Spinal cord (tissue), 10 donors: ENCODE measurements around the gene BOK. TPM values are rescaled to one million over a fixed set of nuclear protein-coding genes. Genes with fewer than 3 reads are reported as not detected.

Source experiments
- DNase-seq, 6 donors: peaks; one replicate each; pipeline versions ENCODE4 v3.0.0 to v3.0.0-alpha.2; 2013 to 2015; ENCODE audit warnings: low spot score in 6 of 6, low read depth in 4 of 6
- H3K27ac ChIP-seq: one replicate; pipeline ENCODE4 v1.5.1; 2013; ENCODE audit warnings: low read depth, low read length, control low read depth
- H3K27me3 ChIP-seq: one replicate; pipeline ENCODE4 v1.6.1; 2013; ENCODE audit warnings: low read length; ENCODE audit not compliant: control insufficient read depth, insufficient read depth
- H3K36me3 ChIP-seq: one replicate; pipeline ENCODE4 v1.6.1; 2013; ENCODE audit warnings: low read length; ENCODE audit not compliant: control insufficient read depth, insufficient read depth
- H3K4me1 ChIP-seq: one replicate; pipeline ENCODE4 v1.6.1; 2013; ENCODE audit warnings: low read length; ENCODE audit not compliant: control insufficient read depth, insufficient read depth
- H3K4me3 ChIP-seq: one replicate; pipeline ENCODE4 v1.5.1; 2013; ENCODE audit warnings: low read depth, low read length, control low read depth
- H3K9me3 ChIP-seq: one replicate; pipeline ENCODE4 v1.6.1; 2013; ENCODE audit warnings: low read length; ENCODE audit not compliant: control insufficient read depth, insufficient read depth
- whole genome bisulfite sequencing: methylation state at CpG from one replicate; pipeline ENCODE4 v1.1.5; 2013; ENCODE audit warnings: missing lambda C conversion rate; ENCODE audit not compliant: insufficient coverage; 5-methylcytosine and 5-hydroxymethylcytosine counted together
- polyA plus RNA-seq, 2 donors: library from polyadenylated mRNA; unstranded; fragments of 120-200 nt; gene quantifications; one replicate each; pipeline ENCODE4 v1.2.1, GENCODE V29; 2013; ENCODE audit not compliant: insufficient read length in 2 of 2
- total RNA-seq, 2 donors: library from RNA; depleted of rRNA in 1 of 2; stranded (reverse); fragments of 120-200 nt in 1 of 2; fragments of >200 nt in 1 of 2; gene quantifications; one replicate each; pipeline versions ENCODE4 v1.2.3 to v1.2.4, GENCODE V29; 2013 to 2014
- donor health status: healthy.

BOK gene
- total and polyA plus RNA-seq, 4 donors = 15.5 to 52.7 (median 37.3) TPM

- Histone ChIP-seq H3K36me3 (no peaks in the 10 kb centered on the region), H3K4me3 (no peak overlapping the region), H3K27me3 (no peaks in the 10 kb centered on the region), H3K9me3 (no peaks in the 10 kb centered on the region), H3K4me1 (peaks cover 9% of the 10 kb centered on the region), H3K27ac (no peak overlapping the region)
- no peak for DNase-seq
- WGBS = 58% methylated on average over 11 of the region's 13 CpGs
These were observed 22.5 kb upstream of the BOK start for GRCh38 chr2:241535871-241536655.

- Histone ChIP-seq H3K27me3 (peaks cover 14% of the 10 kb centered on the region), H3K27ac (no peak overlapping the region), H3K4me1 (peaks cover 17% of the 10 kb centered on the region), H3K36me3 (no peaks in the 10 kb centered on the region), H3K9me3 (no peaks in the 10 kb centered on the region), H3K4me3 (no peak overlapping the region)
- 89% methylated on average over 15 of the region's 15 CpGs for WGBS
- no peak for DNase-seq
These were observed 19.5 kb upstream of the BOK start for GRCh38 chr2:241538838-241539615.

- WGBS = 86% methylated on average over 5 of the region's 11 CpGs
- DNase-seq = no peak
- no peaks in the 10 kb centered on the region for H3K9me3 ChIP-seq
- H3K4me1 ChIP-seq = peaks cover 17% of the 10 kb centered on the region
- no peak overlapping the region for H3K4me3 ChIP-seq
- H3K27me3 ChIP-seq = peaks cover 14% of the 10 kb centered on the region
- H3K27ac ChIP-seq = no peak overlapping the region
- no peaks in the 10 kb centered on the region for H3K36me3 ChIP-seq
These were observed 18.8 kb upstream of the BOK start for GRCh38 chr2:241539616-241540374.

GRCh38 chr2:241540401-241540770 lies 18.2 kb upstream of the BOK start:
- Histone ChIP-seq H3K27ac (no peak overlapping the region), H3K36me3 (no peaks in the 10 kb centered on the region), H3K4me3 (peak overlapping the region; percentile 11), H3K27me3 (peaks cover 14% of the 10 kb centered on the region), H3K4me1 (peaks cover 17% of the 10 kb centered on the region), H3K9me3 (no peaks in the 10 kb centered on the region)
- WGBS = 59% methylated on average over 9 of the region's 10 CpGs
- no peak for DNase-seq

GRCh38 chr2:241540771-241541561 lies 17.6 kb upstream of the BOK start:
- Histone ChIP-seq H3K4me3 (peak overlapping the region; percentile 11), H3K4me1 (peaks cover 17% of the 10 kb centered on the region), H3K9me3 (no peaks in the 10 kb centered on the region), H3K27me3 (peaks cover 14% of the 10 kb centered on the region), H3K36me3 (no peaks in the 10 kb centered on the region), H3K27ac (no peak overlapping the region)
- DNase-seq = peak in 2 of 6 donors; percentile 50 to 62
- 3% methylated on average over 60 of the region's 68 CpGs for WGBS

GRCh38 chr2:241541564-241542277 lies 16.8 kb upstream of the BOK start:
- H3K36me3 ChIP-seq = no peaks in the 10 kb centered on the region
- 11% methylated on average over 62 of the region's 62 CpGs for WGBS
- peaks cover 19% of the 10 kb centered on the region for H3K4me1 ChIP-seq
- H3K27me3 ChIP-seq = peaks cover 14% of the 10 kb centered on the region
- H3K4me3 ChIP-seq = no peak overlapping the region
- DNase-seq = no peak
- H3K9me3 ChIP-seq = no peaks in the 10 kb centered on the region
- no peak overlapping the region for H3K27ac ChIP-seq

- H3K27ac ChIP-seq = no peak overlapping the region
- DNase-seq = no peak
- H3K4me1 ChIP-seq = peaks cover 25% of the 10 kb centered on the region
- no peaks in the 10 kb centered on the region for H3K36me3 ChIP-seq
- H3K27me3 ChIP-seq = peaks cover 14% of the 10 kb centered on the region
- 74% methylated on average over 15 of the region's 15 CpGs for WGBS
- no peaks in the 10 kb centered on the region for H3K9me3 ChIP-seq
- no peak overlapping the region for H3K4me3 ChIP-seq
These were observed 16.3 kb upstream of the BOK start for GRCh38 chr2:241542278-241542605.

- Histone ChIP-seq H3K27ac (no peak overlapping the region), H3K9me3 (no peaks in the 10 kb centered on the region), H3K36me3 (no peaks in the 10 kb centered on the region), H3K27me3 (peaks cover 14% of the 10 kb centered on the region), H3K4me1 (peaks cover 25% of the 10 kb centered on the region), H3K4me3 (no peak overlapping the region)
- DNase-seq = peak in 1 of 6 donors; percentile 62
- 44% methylated on average over 10 of the region's 10 CpGs for WGBS
These were observed 13.4 kb upstream of the BOK start for GRCh38 chr2:241545106-241545505.
